BLaER1 treated with 17β-estradiol and CSF1 and Interleukin-3, amounts not matched to agents 10 nM and 100 nM (cell line): ENCODE measurements around the gene SLC7A6OS.

Experiments used
- H3K27ac ChIP-seq, 11 experiments: shearing (Covaris generic); formaldehyde crosslinking; 2 replicates each; pipeline ENCODE4 v1.8.1; 2022
- H3K27me3 ChIP-seq, 11 experiments: shearing (Covaris generic); formaldehyde crosslinking; 2 replicates each; pipeline ENCODE4 v1.8.1; 2022
- H3K36me3 ChIP-seq, 11 experiments: shearing (Covaris generic); formaldehyde crosslinking; 2 replicates each; pipeline ENCODE4 v1.8.1; 2022
- H3K4me1 ChIP-seq, 10 experiments: shearing (Covaris generic); formaldehyde crosslinking; 2 replicates each; pipeline ENCODE4 v1.8.1; 2022
- H3K4me2 ChIP-seq, 11 experiments: shearing (Covaris generic); formaldehyde crosslinking; 2 replicates each; pipeline ENCODE4 v1.8.1; 2022
- H3K4me3 ChIP-seq, 10 experiments: shearing (Covaris generic); formaldehyde crosslinking; 2 replicates each; pipeline ENCODE4 v1.8.1; 2022
- H3K9ac ChIP-seq, 11 experiments: shearing (Covaris generic); formaldehyde crosslinking; 2 replicates each; pipeline ENCODE4 v1.8.1; 2022
- H3K9me3 ChIP-seq, 11 experiments: shearing (Covaris generic); formaldehyde crosslinking; replicated peaks in 1 of 11; 2 replicates each; pipeline ENCODE4 v1.8.1; 2022
- H4K20me1 ChIP-seq, 11 experiments: shearing (Covaris generic); formaldehyde crosslinking; 2 replicates each; pipeline ENCODE4 v1.8.1; 2022
- Cebpa-rat ChIP-seq, 11 experiments: shearing (Covaris generic); IDR thresholded peaks; 2 replicates each; pipeline ENCODE4 v1.8.1; 2022

Gene SLC7A6OS

DNA sequence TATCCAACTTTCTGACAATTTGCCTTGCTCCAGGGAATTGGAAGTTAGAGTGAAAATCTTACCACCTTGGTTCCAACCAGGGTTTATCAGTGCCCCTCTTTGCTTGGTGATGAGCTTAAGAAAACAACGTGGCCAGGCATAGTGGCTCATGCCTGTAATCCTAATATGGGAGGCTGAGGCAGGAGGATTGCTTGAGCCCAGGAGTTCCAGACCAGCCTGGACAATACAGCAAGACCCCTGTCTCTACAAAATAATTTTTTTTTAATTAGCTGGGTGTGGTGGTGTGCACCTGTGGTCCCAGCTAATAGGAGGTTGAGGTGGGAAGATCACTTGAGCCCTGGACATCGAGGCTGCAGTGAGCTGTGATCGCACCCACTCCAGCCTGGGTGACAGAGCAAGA is 25.1 kb downstream of the SLC7A6OS start:
- Histone ChIP-seq H3K4me2 (peak overlapping the region; percentile 75 to 97 (median 91)), H3K27me3 (no peaks in the 10 kb centered on the region), H3K9ac (peak overlapping the region; percentile 46 to 67 (median 60); a peak in 18 of 22 replicates), H3K36me3 (peaks cover 6 to 66% (median 51%) of the 10 kb centered on the region in 11 experiments), H3K4me1 (peaks cover 99 to 100% (median 100%) of the 10 kb centered on the region in 10 experiments), H3K4me3 (peak overlapping the region; percentile 3 to 56 (median 36); a peak in 15 of 20 replicates), H3K9me3 (no peaks in the 10 kb centered on the region), H4K20me1 (peaks cover 0 to 99% (median 6%) of the 10 kb centered on the region in 11 experiments; a peak in 16 of 22 replicates), H3K27ac (peak overlapping the region; percentile 31 to 83 (median 79); a peak in 20 of 22 replicates)
- no peak for TF ChIP-seq Cebpa-rat (IDR thresholded peaks at IDR 0.05)

DNA sequence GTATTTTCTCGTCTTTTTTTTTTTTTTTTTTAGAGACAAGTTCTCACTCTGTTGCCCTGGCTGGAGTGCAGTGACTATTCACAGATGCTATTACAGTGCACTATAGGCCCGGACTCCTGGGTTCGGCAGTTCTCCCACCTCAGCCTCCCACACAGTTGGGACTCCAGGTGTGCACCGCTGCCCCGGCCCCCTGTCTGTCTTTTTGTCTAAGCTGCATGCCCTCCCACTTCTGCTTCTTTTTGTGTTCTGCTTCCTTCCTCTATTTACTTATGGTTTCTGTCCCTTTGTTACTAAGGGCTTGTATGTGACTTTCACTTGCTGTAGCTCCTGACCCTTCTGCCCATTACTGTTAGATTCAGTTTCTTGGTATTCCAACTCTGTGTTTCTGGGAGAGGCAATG is 25.9 kb downstream of the SLC7A6OS start:
- H3K4me1 ChIP-seq: peaks cover 92 to 100% (median 97%) of the 10 kb centered on the region in 10 experiments
- H3K27ac ChIP-seq: peak overlapping the region; percentile 31 to 83 (median 79); a peak in 21 of 22 replicates
- peaks cover 0 to 66% (median 52%) of the 10 kb centered on the region in 11 experiments; a peak in 20 of 22 replicates for H3K36me3 ChIP-seq
- peak overlapping the region in 9 of 10 experiments; percentile 3 to 56 (median 41); a peak in 14 of 20 replicates for H3K4me3 ChIP-seq
- TF ChIP-seq Cebpa-rat (IDR thresholded peaks at IDR 0.05): no peak
- peaks cover 0 to 99% (median under 1%) of the 10 kb centered on the region in 11 experiments; a peak in 14 of 22 replicates for H4K20me1 ChIP-seq
- H3K9ac ChIP-seq: peak overlapping the region; percentile 46 to 67 (median 60); a peak in 20 of 22 replicates
- no peaks in the 10 kb centered on the region for H3K27me3 ChIP-seq
- peak overlapping the region; percentile 75 to 97 (median 91) for H3K4me2 ChIP-seq
- H3K9me3 ChIP-seq: no peaks in the 10 kb centered on the region

DNA sequence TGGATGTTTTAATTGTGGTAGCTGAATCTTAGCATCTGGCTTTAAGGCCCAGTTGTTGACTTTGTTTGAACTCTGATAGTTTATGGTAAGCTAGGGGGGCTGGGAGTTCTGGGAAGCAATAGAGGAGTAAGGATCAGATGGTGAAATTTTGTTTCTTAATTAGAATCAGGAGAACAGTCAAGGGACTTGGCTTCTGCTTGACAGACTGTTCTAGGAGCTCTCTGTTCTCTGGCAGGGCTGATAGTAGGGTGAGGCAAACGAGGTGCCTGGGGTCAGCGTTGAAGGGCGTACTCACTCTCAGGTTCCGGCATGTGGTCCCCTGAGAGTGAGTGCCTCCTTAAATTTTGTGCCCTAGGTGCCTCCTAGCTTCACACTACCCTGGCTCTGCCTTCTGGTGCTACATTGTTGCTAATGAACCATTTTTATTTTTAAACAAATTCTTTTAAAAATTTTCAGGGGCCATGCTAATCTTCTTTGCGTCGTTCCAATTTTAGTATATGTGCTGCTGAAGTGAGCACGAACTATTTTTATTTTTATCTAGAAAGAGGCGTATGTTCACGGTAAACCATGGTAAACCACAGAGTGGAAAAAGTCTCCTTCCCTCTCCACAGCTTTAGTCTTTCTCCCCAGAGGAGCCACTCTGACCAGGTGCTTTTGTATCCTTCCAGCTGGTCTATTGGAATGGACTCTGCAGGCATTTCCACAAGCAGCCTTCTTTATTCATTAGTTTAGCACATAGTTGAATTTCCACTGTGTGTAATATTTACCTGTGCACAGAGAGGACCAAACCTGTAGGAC is 26.7 kb downstream of the SLC7A6OS start:
- Histone ChIP-seq H3K36me3 (peaks cover 0 to 71% (median 60%) of the 10 kb centered on the region in 11 experiments; a peak in 20 of 22 replicates), H3K9ac (peak overlapping the region; percentile 0 to 67 (median 60); a peak in 19 of 22 replicates), H3K4me3 (peak overlapping the region; percentile 0 to 49 (median 36); a peak in 15 of 20 replicates), H3K4me1 (peaks cover 83 to 97% (median 92%) of the 10 kb centered on the region in 10 experiments), H4K20me1 (peaks cover 0 to 96% (median 0%) of the 10 kb centered on the region in 11 experiments; a peak in 12 of 22 replicates), H3K4me2 (peak overlapping the region; percentile 75 to 97 (median 91)), H3K9me3 (no peaks in the 10 kb centered on the region; a peak in 1 of 22 replicates), H3K27ac (peak overlapping the region; percentile 51 to 83 (median 79); a peak in 21 of 22 replicates), H3K27me3 (no peaks in the 10 kb centered on the region)
- TF ChIP-seq Cebpa-rat (IDR thresholded peaks at IDR 0.05): no peak

DNA sequence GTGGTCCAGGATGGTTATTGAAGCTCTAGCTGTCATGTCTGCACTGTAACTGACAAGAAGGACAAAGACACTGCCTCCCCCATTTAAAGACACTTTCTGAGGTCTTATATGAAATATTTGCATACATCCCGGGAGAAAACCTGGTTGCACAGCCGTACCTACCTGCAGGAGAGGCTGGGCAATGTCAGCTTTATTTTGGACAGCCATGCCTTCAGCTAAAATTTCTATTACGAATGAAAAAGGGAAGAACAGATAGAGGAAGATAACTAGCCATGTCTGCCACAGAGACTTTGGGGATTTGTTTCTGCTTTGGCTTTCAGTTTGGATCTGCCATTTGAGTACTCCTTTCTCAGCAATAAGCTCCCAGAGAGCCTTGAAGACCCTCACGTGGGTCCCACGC is 27.4 kb downstream of the SLC7A6OS start:
- Histone ChIP-seq H3K9me3 (no peaks in the 10 kb centered on the region; a peak in 1 of 22 replicates), H3K27ac (peak overlapping the region; percentile 51 to 83 (median 79); a peak in 21 of 22 replicates), H4K20me1 (peaks cover 0 to 90% (median 0%) of the 10 kb centered on the region in 11 experiments; a peak in 12 of 22 replicates), H3K4me2 (peak overlapping the region; percentile 75 to 97 (median 91)), H3K4me1 (peaks cover 77 to 90% (median 85%) of the 10 kb centered on the region in 10 experiments), H3K27me3 (no peaks in the 10 kb centered on the region), H3K4me3 (peak overlapping the region in 9 of 10 experiments; percentile 0 to 49 (median 41); a peak in 10 of 20 replicates), H3K36me3 (peaks cover 0 to 70% (median 61%) of the 10 kb centered on the region in 11 experiments; a peak in 20 of 22 replicates), H3K9ac (peak overlapping the region; percentile 0 to 67 (median 60); a peak in 17 of 22 replicates)
- TF ChIP-seq Cebpa-rat (IDR thresholded peaks at IDR 0.05): no peak

DNA sequence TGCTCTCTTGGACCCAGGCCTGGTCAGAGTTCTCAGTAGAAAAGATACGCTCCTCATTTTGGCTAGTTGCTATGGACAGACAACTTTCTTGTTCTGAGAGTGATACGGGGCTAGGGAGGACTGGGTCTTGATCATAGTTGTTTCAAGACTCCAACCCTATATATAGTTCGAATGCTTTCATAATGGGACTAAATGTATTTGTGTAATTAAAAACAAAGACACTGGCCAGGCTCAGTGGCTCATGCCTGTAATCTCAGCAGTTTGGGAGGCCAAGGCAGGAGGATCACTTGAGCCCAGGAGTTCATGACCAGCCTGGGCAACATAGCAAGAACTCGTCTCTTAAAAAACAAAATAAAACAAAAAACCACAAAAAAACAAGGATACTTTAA is 28.7 kb downstream of the SLC7A6OS start:
- Histone ChIP-seq H3K27ac (peak overlapping the region in 5 of 11 experiments; percentile 5 to 83 (median 13); a peak in 5 of 22 replicates), H3K36me3 (peaks cover 0 to 69% (median 57%) of the 10 kb centered on the region in 11 experiments; a peak in 19 of 22 replicates), H3K27me3 (no peaks in the 10 kb centered on the region), H3K4me2 (peak overlapping the region; percentile 75 to 97 (median 91); a peak in 21 of 22 replicates), H3K4me1 (peaks cover 64 to 78% (median 72%) of the 10 kb centered on the region in 10 experiments), H3K4me3 (no peak overlapping the region), H3K9ac (no peak overlapping the region), H3K9me3 (no peaks in the 10 kb centered on the region; a peak in 3 of 22 replicates), H4K20me1 (peaks cover 0 to 77% (median 0%) of the 10 kb centered on the region in 11 experiments; a peak in 10 of 22 replicates)
- TF ChIP-seq Cebpa-rat (IDR thresholded peaks at IDR 0.05): no peak

DNA sequence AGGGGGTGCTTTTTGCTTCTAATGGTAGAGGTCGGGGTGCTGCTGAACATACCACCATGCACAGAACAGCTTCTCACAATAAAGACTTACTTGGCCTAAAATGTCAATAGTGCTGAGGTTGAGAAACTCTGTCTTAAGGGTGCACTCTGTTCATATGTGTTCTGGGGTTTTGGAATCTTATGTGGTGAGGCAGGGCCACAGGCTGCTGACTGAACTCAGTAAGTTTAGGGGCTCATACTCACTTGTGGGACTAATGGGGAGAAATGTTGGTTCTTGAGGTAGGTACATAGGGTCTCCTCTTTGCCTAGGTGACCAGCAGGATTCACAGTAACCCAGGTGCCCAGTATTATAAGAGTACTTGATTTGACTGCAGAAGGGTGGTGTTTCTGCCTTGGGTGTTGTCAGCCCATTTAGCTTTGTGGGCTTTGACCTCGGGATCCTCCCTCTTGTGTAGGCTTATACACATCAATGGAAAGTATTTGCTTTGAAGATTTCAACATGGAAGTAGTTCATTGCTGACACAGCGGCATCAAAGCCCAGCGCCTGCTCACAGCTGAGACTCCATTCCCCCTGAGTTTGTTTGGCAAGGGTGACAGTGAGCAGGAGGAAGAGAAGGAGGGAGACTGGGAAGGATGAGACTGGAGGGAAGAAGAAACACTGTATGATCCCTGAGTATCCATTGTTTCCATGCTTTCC is 29.2 kb downstream of the SLC7A6OS start:
- Histone ChIP-seq H3K36me3 (peaks cover 0 to 69% (median 58%) of the 10 kb centered on the region in 11 experiments; a peak in 20 of 22 replicates), H3K4me2 (peak overlapping the region; percentile 75 to 97 (median 91); a peak in 20 of 22 replicates), H3K27me3 (no peaks in the 10 kb centered on the region), H3K9me3 (no peaks in the 10 kb centered on the region; a peak in 3 of 22 replicates), H3K27ac (peak overlapping the region in 5 of 11 experiments; percentile 5 to 83 (median 13); a peak in 4 of 22 replicates), H3K4me1 (peaks cover 59 to 72% (median 67%) of the 10 kb centered on the region in 10 experiments), H4K20me1 (peaks cover 0 to 76% (median 4%) of the 10 kb centered on the region in 11 experiments; a peak in 13 of 22 replicates), H3K9ac (no peak overlapping the region), H3K4me3 (no peak overlapping the region)
- TF ChIP-seq Cebpa-rat (IDR thresholded peaks at IDR 0.05): no peak

DNA sequence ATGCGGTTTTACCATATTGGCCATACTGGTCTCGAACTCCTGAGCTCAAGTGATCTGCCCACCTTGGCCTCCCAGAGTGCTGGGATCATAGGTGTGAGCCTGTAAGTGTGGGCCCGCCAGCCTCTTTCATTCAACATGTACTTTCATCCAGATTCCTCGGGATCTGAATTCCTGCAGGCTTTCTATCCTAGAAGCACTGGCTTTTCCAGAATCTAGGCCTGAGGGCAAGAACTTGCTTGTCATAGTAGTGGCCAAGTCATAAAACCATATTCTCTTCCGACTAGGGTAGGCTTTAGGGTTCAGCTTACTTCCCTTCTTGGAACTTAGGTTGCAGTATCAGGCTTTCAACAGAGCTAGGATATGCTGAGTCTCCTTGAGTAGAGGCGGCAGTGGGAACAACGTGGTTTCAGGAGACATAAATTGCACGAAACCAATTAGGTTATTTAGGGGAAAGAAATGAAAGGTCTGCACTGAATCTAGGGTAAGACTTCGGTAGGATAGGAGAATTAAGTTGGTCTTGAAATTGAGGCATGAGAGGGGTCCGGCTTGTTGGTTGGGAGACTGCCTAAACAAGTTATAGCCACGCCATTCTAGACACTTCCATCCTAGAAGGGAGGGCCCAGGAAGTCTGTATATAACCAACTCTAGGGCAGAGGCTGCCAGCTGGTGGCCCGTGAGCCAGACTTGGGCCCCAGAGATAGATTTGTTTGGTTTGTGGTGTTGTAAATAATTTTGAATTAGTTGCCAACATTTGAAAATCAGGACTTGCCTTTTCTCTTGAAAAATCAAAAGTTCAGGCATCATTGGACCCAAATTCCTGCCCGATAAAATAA is 30.8 kb downstream of the SLC7A6OS start:
- Histone ChIP-seq H3K9ac (no peak overlapping the region), H3K36me3 (peaks cover 1 to 80% (median 69%) of the 10 kb centered on the region in 11 experiments), H4K20me1 (peaks cover 0 to 76% (median 12%) of the 10 kb centered on the region in 11 experiments; a peak in 15 of 22 replicates), H3K4me2 (peak overlapping the region in 3 of 11 experiments; percentile 6 to 12 (median 10); a peak in 1 of 22 replicates), H3K27me3 (no peaks in the 10 kb centered on the region), H3K9me3 (no peaks in the 10 kb centered on the region; a peak in 3 of 22 replicates), H3K4me1 (peaks cover 56 to 65% (median 63%) of the 10 kb centered on the region in 10 experiments), H3K27ac (no peak overlapping the region), H3K4me3 (no peak overlapping the region)
- TF ChIP-seq Cebpa-rat (IDR thresholded peaks at IDR 0.05): no peak
